HepG2 (cell line): ENCODE measurements around the gene MGAT5.

Experiments used
- CBFB ChIP-seq: sonication (generic); formaldehyde crosslinking; IDR thresholded peaks from 2 replicates; pipeline ENCODE4 v1.4.0; 2020; ENCODE audit warnings: missing genetic modification reagents
- CBX5 ChIP-seq: sonication (generic); formaldehyde crosslinking; IDR thresholded peaks from 2 replicates; pipeline ENCODE4 v1.4.0; 2020; ENCODE audit warnings: missing genetic modification reagents, borderline replicate concordance
- TF ChIP-seq, protein P1 (sequence below): sonication (generic); formaldehyde crosslinking; IDR thresholded peaks from 2 replicates; pipeline ENCODE4 v1.5.0; 2020; ENCODE audit warnings: mild to moderate bottlenecking, missing genetic modification reagents, moderate library complexity

DNA sequence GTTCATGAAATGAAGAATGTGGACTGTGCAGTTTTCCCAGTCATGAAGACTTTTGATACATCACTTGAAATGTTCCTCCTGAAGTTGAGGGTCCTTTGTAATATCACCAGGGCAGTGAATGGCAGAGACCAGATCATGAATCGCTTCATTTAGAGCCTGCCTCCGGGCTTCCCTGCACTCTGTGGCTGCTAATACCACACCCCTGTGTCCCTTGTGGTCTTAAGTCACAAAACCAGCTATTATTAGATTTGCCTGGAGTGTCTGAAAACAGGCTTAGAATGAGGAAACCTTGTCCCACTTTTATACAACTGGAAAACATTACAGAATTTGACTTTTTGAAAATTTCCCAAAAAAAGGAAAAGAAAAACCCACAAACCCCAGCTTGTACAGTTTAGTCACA is 147.9 kb downstream of the MGAT5 start:
- TF ChIP-seq CBX5 (CRISPR knock-in tag) (no peak), CBFB (CRISPR knock-in tag) (no peak)
- TF ChIP-seq, protein P1, sequence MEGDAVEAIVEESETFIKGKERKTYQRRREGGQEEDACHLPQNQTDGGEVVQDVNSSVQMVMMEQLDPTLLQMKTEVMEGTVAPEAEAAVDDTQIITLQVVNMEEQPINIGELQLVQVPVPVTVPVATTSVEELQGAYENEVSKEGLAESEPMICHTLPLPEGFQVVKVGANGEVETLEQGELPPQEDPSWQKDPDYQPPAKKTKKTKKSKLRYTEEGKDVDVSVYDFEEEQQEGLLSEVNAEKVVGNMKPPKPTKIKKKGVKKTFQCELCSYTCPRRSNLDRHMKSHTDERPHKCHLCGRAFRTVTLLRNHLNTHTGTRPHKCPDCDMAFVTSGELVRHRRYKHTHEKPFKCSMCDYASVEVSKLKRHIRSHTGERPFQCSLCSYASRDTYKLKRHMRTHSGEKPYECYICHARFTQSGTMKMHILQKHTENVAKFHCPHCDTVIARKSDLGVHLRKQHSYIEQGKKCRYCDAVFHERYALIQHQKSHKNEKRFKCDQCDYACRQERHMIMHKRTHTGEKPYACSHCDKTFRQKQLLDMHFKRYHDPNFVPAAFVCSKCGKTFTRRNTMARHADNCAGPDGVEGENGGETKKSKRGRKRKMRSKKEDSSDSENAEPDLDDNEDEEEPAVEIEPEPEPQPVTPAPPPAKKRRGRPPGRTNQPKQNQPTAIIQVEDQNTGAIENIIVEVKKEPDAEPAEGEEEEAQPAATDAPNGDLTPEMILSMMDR (CRISPR knock-in tag), result no peak
